Measurements from ENCODE around the gene CPB1. TPM values are rescaled to one million over a fixed set of nuclear protein-coding genes. Genes with fewer than 3 reads are reported as not detected.

Gene CPB1
- total RNA-seq, 1 donor from 2014 or later, result 0.83 TPM

GRCh38 chr3:148833223-148833622, 5.6 kb downstream of the CPB1 start:
- ATAC-seq, result no peak

GRCh38 chr3:148839805-148840204, 12.2 kb downstream of the CPB1 start:
- H3K27ac ChIP-seq, result no peak overlapping the region
- ATAC-seq, result no peak
- H3K9me3 ChIP-seq, result no peaks in the 10 kb centered on the region
- no peak for TF ChIP-seq CTCF (IDR thresholded peaks at IDR 0.05)
- no peaks in the 10 kb centered on the region for H3K36me3 ChIP-seq
- intact Hi-C loops (cut with DNase I), result no loop called here
- DNase-seq, result no peak
- H3K27me3 ChIP-seq (ENCODE audit: low read depth), result no peaks in the 10 kb centered on the region
- no peaks in the 10 kb centered on the region for H3K4me1 ChIP-seq
- H3K4me3 ChIP-seq, result no peak overlapping the region

More at GRCh38 chr3:148833223-148833622, 5.6 kb downstream of the CPB1 start:
- Histone ChIP-seq H3K36me3 (no peaks in the 10 kb centered on the region), H3K4me3 (no peak overlapping the region), H3K4me1 (no peaks in the 10 kb centered on the region), H3K9me3 (no peaks in the 10 kb centered on the region), H3K27ac (no peak overlapping the region), H3K27me3 (ENCODE audit: low read depth) (no peaks in the 10 kb centered on the region)
- no peak for DNase-seq
- TF ChIP-seq CTCF (IDR thresholded peaks at IDR 0.05), result no peak
- intact Hi-C loops (cut with DNase I), result no loop called here

GRCh38 chr3:148840451-148840850, 12.8 kb downstream of the CPB1 start:
- no peak overlapping the region for H3K27ac ChIP-seq
- H3K36me3 ChIP-seq, result no peaks in the 10 kb centered on the region
- H3K27me3 ChIP-seq (ENCODE audit: low read depth), result no peaks in the 10 kb centered on the region
- intact Hi-C loops (cut with DNase I), result no loop called here
- no peak overlapping the region for H3K4me3 ChIP-seq
- DNase-seq, result no peak
- no peak for TF ChIP-seq CTCF (IDR thresholded peaks at IDR 0.05)
- ATAC-seq, result no peak
- no peaks in the 10 kb centered on the region for H3K9me3 ChIP-seq
- H3K4me1 ChIP-seq, result no peaks in the 10 kb centered on the region

- intact Hi-C loops (cut with DNase I), result no loop called here
- H3K4me3 ChIP-seq, result no peak overlapping the region
- no peak for TF ChIP-seq CTCF (IDR thresholded peaks at IDR 0.05)
- no peak overlapping the region for H3K27ac ChIP-seq
- H3K9me3 ChIP-seq, result no peaks in the 10 kb centered on the region
- H3K36me3 ChIP-seq, result no peaks in the 10 kb centered on the region
- no peaks in the 10 kb centered on the region for H3K27me3 ChIP-seq (ENCODE audit: low read depth)
- ATAC-seq (no peak), DNase-seq (no peak)
- no peaks in the 10 kb centered on the region for H3K4me1 ChIP-seq
Measured at GRCh38 chr3:148845756-148846395, 18.3 kb downstream of the CPB1 start.

- no peaks in the 10 kb centered on the region for H3K36me3 ChIP-seq
- no peak overlapping the region for H3K27ac ChIP-seq
- H3K4me3 ChIP-seq, result no peak overlapping the region
- H3K27me3 ChIP-seq (ENCODE audit: low read depth), result no peaks in the 10 kb centered on the region
- intact Hi-C loops (cut with DNase I), result no loop called here
- ATAC-seq, result no peak
- no peak for TF ChIP-seq CTCF (IDR thresholded peaks at IDR 0.05)
- DNase-seq, result no peak
- no peaks in the 10 kb centered on the region for H3K4me1 ChIP-seq
- no peaks in the 10 kb centered on the region for H3K9me3 ChIP-seq
Measured at GRCh38 chr3:148847351-148847750, 19.7 kb downstream of the CPB1 start.

All from lower lobe of right lung (tissue), 2 donors.